OCI-LY1 (cell line): Measurements from ENCODE around the gene KRTAP16-1.

Experiments used
- H2AFZ ChIP-seq: fragments of 200-600 bp; sonication (generic), shearing (Covaris generic); 2 replicates; pipeline ENCODE4 v1.6.0; 2014; ENCODE audit warnings: antibody characterized with exemption, mild to moderate bottlenecking, low read length
- H3F3A ChIP-seq: fragments of 200-600 bp; sonication (generic), shearing (Covaris generic); 2 replicates; pipeline ENCODE4 v1.6.0; 2014; ENCODE audit warnings: mild to moderate bottlenecking, antibody characterized with exemption, low read length, moderate library complexity; ENCODE audit not compliant: insufficient read depth
- H3K27ac ChIP-seq: fragments of 200-600 bp; sonication (generic); 2 replicates; pipeline ENCODE4 v1.5.1; 2014; ENCODE audit warnings: low read length, mixed run types, mild to moderate bottlenecking, low read depth; ENCODE audit not compliant: poor library complexity, severe bottlenecking
- H3K27me3 ChIP-seq: fragments of 200-600 bp; sonication (generic); 2 replicates; pipeline ENCODE4 v1.6.0; 2014; ENCODE audit warnings: antibody characterized with exemption, mild to moderate bottlenecking, low read length, moderate library complexity; ENCODE audit not compliant: insufficient read depth
- H3K36me3 ChIP-seq: fragments of 200-600 bp; sonication (generic); 2 replicates; pipeline ENCODE4 v1.6.1; 2014; ENCODE audit warnings: mild to moderate bottlenecking, antibody characterized with exemption, low read length, moderate library complexity, mixed read lengths; ENCODE audit not compliant: insufficient read depth
- H3K4me1 ChIP-seq: fragments of 200-600 bp; sonication (generic); 2 replicates; pipeline ENCODE4 v1.5.1; 2014; ENCODE audit warnings: mild to moderate bottlenecking, low read length, moderate library complexity; ENCODE audit not compliant: insufficient read depth, severe bottlenecking
- H3K4me2 ChIP-seq: fragments of 200-600 bp; sonication (generic), shearing (Covaris generic); 2 replicates; pipeline ENCODE4 v1.6.1; 2014; ENCODE audit warnings: low read length
- H3K4me3 ChIP-seq: fragments of 200-600 bp; sonication (generic); 2 replicates; pipeline ENCODE4 v1.5.1; 2014; ENCODE audit warnings: low read length, low read depth, mild to moderate bottlenecking, mixed read lengths; ENCODE audit not compliant: poor library complexity, severe bottlenecking
- H3K79me2 ChIP-seq: fragments of 200-600 bp; shearing (Covaris generic); 2 replicates; pipeline ENCODE4 v1.6.1; 2016; ENCODE audit warnings: mixed run types, low read length, mixed read lengths; ENCODE audit not compliant: insufficient read depth
- H3K9ac ChIP-seq: fragments of 200-600 bp; sonication (generic), shearing (Covaris generic); 2 replicates; pipeline ENCODE4 v1.6.1; 2014; ENCODE audit warnings: mild to moderate bottlenecking, low read length, mixed read lengths
- H3K9me2 ChIP-seq: fragments of 200-600 bp; sonication (generic), shearing (Covaris generic); 2 replicates; pipeline ENCODE4 v1.6.1; 2014; ENCODE audit warnings: low read depth, mild to moderate bottlenecking, low read length, mixed read lengths
- H3K9me3 ChIP-seq: fragments of 200-600 bp; shearing (Covaris generic); 2 replicates; pipeline ENCODE4 v1.6.1; 2014; ENCODE audit warnings: low read length, mixed read lengths
- H4K20me1 ChIP-seq: fragments of 200-600 bp; sonication (generic), shearing (Covaris generic); 2 replicates; pipeline ENCODE4 v1.6.0; 2016; ENCODE audit warnings: mild to moderate bottlenecking, low read length; ENCODE audit not compliant: insufficient read depth
- EZH2 ChIP-seq: fragments of 200-600 bp; sonication (generic), shearing (Covaris generic); IDR thresholded peaks from 2 replicates; pipeline ENCODE4 v1.8.0; 2017; ENCODE audit warnings: borderline replicate concordance, mixed run types, mild to moderate bottlenecking, antibody characterized with exemption, low read length, moderate library complexity, mixed read lengths
- TF ChIP-seq, protein P1 (sequence below): fragments of 200-600 bp; sonication (generic), shearing (Covaris generic); IDR thresholded peaks from 2 replicates; pipeline ENCODE4 v1.5.1; 2017; ENCODE audit warnings: mild to moderate bottlenecking, antibody characterized with exemption, low read length, moderate library complexity, mixed read lengths

Gene KRTAP16-1

DNA sequence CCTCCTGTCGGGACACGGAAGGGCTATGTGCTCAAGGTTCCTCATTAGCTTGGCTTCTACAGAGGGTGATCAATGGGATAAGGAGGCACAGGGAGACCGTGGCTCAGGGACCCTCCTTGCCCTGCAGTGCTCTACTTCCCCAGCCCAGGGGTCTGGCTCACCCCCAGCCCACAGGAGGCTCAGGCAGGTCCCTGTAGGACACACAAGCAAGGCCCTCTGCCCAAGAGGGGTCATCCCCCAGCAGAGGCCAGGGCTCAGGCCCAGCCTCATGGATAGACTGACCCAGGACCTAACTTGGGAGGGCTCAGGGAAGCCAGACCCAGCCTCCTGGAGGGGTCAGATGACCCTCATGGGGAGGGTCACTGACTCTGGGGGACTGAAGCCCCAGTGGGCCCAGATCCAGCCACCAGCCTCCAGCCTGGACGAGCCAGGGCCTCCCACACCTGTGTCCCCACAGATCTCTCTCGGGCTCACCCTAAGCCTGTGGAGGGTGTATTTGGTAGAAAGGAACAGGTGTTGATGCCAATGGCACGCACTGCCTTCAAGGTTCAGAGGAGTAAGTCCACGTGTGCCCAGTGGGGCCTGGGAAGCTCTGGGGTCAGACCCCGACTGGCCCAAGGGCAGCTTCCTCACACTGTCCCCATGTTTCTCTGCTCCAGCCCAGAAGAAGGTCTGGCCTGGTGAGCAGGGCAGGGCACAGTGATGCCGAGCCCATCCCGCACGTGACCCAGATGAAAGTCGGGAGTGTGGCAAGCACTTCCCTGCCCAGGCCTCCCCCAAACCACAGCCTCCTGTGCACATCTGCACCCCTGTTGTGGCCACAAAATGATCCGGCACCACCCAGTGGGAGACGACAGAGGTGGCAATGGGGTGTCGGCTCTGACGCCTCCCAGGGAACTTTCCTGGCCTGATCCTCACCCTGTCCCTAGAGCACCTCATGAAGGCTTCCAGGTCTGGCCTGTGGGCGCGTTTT lies 17.4 kb upstream of the KRTAP16-1 start:
- no peaks in the 10 kb centered on the region for H3K9me3 ChIP-seq
- TF ChIP-seq EZH2 = no peak
- TF ChIP-seq, protein P1, sequence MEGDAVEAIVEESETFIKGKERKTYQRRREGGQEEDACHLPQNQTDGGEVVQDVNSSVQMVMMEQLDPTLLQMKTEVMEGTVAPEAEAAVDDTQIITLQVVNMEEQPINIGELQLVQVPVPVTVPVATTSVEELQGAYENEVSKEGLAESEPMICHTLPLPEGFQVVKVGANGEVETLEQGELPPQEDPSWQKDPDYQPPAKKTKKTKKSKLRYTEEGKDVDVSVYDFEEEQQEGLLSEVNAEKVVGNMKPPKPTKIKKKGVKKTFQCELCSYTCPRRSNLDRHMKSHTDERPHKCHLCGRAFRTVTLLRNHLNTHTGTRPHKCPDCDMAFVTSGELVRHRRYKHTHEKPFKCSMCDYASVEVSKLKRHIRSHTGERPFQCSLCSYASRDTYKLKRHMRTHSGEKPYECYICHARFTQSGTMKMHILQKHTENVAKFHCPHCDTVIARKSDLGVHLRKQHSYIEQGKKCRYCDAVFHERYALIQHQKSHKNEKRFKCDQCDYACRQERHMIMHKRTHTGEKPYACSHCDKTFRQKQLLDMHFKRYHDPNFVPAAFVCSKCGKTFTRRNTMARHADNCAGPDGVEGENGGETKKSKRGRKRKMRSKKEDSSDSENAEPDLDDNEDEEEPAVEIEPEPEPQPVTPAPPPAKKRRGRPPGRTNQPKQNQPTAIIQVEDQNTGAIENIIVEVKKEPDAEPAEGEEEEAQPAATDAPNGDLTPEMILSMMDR = no peak
- H4K20me1 ChIP-seq = no peaks in the 10 kb centered on the region
- H3K27ac ChIP-seq = no peak overlapping the region
- no peaks in the 10 kb centered on the region for H3K27me3 ChIP-seq
- H3K4me3 ChIP-seq = no peak overlapping the region
- H3K79me2 ChIP-seq = no peaks in the 10 kb centered on the region
- H3K9ac ChIP-seq = no peak overlapping the region
- H3F3A ChIP-seq = no peaks in the 10 kb centered on the region
- no peak overlapping the region for H2AFZ ChIP-seq
- H3K4me1 ChIP-seq = no peaks in the 10 kb centered on the region
- H3K4me2 ChIP-seq = no peak overlapping the region
- no peaks in the 10 kb centered on the region for H3K9me2 ChIP-seq
- H3K36me3 ChIP-seq = no peaks in the 10 kb centered on the region

DNA sequence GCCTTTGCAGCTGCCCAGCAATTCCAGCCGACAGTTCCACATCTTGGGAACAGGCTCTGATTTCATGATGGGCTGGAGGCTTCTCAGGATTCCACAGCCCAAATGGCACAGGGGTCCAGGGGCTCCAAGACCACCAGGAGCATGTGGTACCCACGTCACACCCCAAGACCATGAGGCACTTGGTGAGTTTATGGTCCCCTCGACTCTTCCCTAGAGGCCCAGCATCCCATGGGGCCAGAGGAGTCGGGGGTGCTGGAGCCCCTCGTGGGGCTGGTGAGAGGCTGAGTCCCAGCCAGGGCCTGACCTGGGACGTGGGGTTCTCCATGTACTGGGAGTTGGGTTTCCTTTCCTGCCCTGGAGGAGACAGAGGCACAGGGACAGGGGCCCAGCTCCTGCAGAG lies 16.5 kb upstream of the KRTAP16-1 start:
- Histone ChIP-seq H3K27me3 (no peaks in the 10 kb centered on the region), H3K9ac (no peak overlapping the region), H3K4me2 (no peak overlapping the region), H4K20me1 (no peaks in the 10 kb centered on the region), H3F3A (no peaks in the 10 kb centered on the region), H3K9me2 (no peaks in the 10 kb centered on the region), H3K79me2 (no peaks in the 10 kb centered on the region), H2AFZ (no peak overlapping the region), H3K36me3 (no peaks in the 10 kb centered on the region), H3K4me1 (no peaks in the 10 kb centered on the region), H3K4me3 (no peak overlapping the region), H3K9me3 (no peaks in the 10 kb centered on the region), H3K27ac (no peak overlapping the region)
- no peak for TF ChIP-seq EZH2
- TF ChIP-seq, protein P1 = no peak

DNA sequence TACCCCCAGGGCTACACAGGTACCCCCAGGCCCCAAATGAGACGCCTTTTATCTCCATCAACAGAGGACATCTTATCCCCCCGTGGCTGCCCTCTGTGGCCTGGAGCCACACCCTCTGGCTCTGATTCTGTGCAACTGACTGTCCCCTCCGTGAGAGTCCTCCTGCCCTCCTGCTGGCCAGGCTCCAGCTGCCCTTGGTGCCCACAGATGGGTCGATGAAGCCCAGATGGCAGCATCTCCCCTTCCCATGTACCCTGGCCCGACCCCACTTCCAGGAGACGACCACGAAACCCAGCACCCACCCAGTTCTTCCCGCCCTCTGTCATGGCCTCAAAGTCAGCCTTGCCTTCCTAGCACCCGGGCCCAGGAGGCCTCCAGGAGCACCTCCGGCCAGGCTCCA lies 16.0 kb upstream of the KRTAP16-1 start:
- no peaks in the 10 kb centered on the region for H3K36me3 ChIP-seq
- no peaks in the 10 kb centered on the region for H3K4me1 ChIP-seq
- TF ChIP-seq EZH2 = no peak
- TF ChIP-seq, protein P1 = no peak
- H3K27ac ChIP-seq = no peak overlapping the region
- H3K4me3 ChIP-seq = no peak overlapping the region
- no peaks in the 10 kb centered on the region for H3K9me2 ChIP-seq
- H3K9me3 ChIP-seq = no peaks in the 10 kb centered on the region
- H3K79me2 ChIP-seq = no peaks in the 10 kb centered on the region
- no peak overlapping the region for H3K4me2 ChIP-seq
- H2AFZ ChIP-seq = no peak overlapping the region
- no peaks in the 10 kb centered on the region for H4K20me1 ChIP-seq
- H3F3A ChIP-seq = no peaks in the 10 kb centered on the region
- no peak overlapping the region for H3K9ac ChIP-seq
- H3K27me3 ChIP-seq = no peaks in the 10 kb centered on the region
